ENCODE measurements around the gene NIBAN1.
"Not testable (repeated sequence)": the region's sequence is repeated elsewhere in the genome, so short reads cannot be mapped to it uniquely, and the experiment has no call there.

The NIBAN1 gene

GRCh38 chr1:185008838-185009237 lies 34.5 kb upstream of the NIBAN1 start:
- no peak for TF ChIP-seq CTCF (IDR thresholded peaks at IDR 0.05; ENCODE audit: borderline replicate concordance, insufficient read depth, low read depth, low read length)
- no peak overlapping the region for H3K4me3 ChIP-seq (ENCODE audit: low read depth, low read length)

- not testable (repeated sequence) for H3K4me3 ChIP-seq (ENCODE audit: low read depth, low read length)
Measured at GRCh38 chr1:185001312-185001880, 27.1 kb upstream of the NIBAN1 start.

- H3K4me3 ChIP-seq (ENCODE audit: low read depth, low read length) = not testable (repeated sequence)
Measured at GRCh38 chr1:184999974-185000373, 25.7 kb upstream of the NIBAN1 start.

GRCh38 chr1:184994301-184994700 lies 20.0 kb upstream of the NIBAN1 start:
- no peak overlapping the region for H3K4me3 ChIP-seq (ENCODE audit: low read depth, low read length)
- no peak for TF ChIP-seq CTCF (IDR thresholded peaks at IDR 0.05; ENCODE audit: borderline replicate concordance, insufficient read depth, low read depth, low read length)

- H3K4me3 ChIP-seq (ENCODE audit: low read depth, low read length) = no peak overlapping the region
- TF ChIP-seq CTCF (IDR thresholded peaks at IDR 0.05; ENCODE audit: borderline replicate concordance, insufficient read depth, low read depth, low read length) = no peak
Measured at GRCh38 chr1:184992271-184992670, 18.0 kb upstream of the NIBAN1 start.

- no peak for TF ChIP-seq CTCF (IDR thresholded peaks at IDR 0.05; ENCODE audit: borderline replicate concordance, insufficient read depth, low read depth, low read length)
- no peak overlapping the region for H3K4me3 ChIP-seq (ENCODE audit: low read depth, low read length)
Measured at GRCh38 chr1:184990204-184990603, 15.9 kb upstream of the NIBAN1 start.

- H3K4me3 ChIP-seq (ENCODE audit: low read depth, low read length) = no peak overlapping the region
- TF ChIP-seq CTCF (IDR thresholded peaks at IDR 0.05; ENCODE audit: borderline replicate concordance, insufficient read depth, low read depth, low read length) = no peak
Measured at GRCh38 chr1:184988506-184988905, 14.2 kb upstream of the NIBAN1 start.

GRCh38 chr1:184987696-184988095 lies 13.4 kb upstream of the NIBAN1 start:
- TF ChIP-seq CTCF (IDR thresholded peaks at IDR 0.05; ENCODE audit: borderline replicate concordance, insufficient read depth, low read depth, low read length) = no peak
- no peak overlapping the region for H3K4me3 ChIP-seq (ENCODE audit: low read depth, low read length)

Data from GM12875 (cell line).